Bronchial epithelial cell (primary cell): ENCODE measurements around the gene CYB561D2. TPM values are rescaled to one million over a fixed set of nuclear protein-coding genes. Genes with fewer than 3 reads are reported as not detected.

Experiments used
- DNase-seq: peaks from one replicate; pipeline ENCODE4 v3.0.0-alpha.2; 2010; ENCODE audit warnings: low read depth
- FAIRE-seq: peaks from 2 replicates; lab custom pipeline; 2011; peaks lifted over from hg19 to GRCh38; lab: Jason Lieb, UNC
- H3K27me3 ChIP-seq: 2 replicates; pipeline ENCODE4 v1.5.1; 2011; ENCODE audit warnings: low read length; ENCODE audit not compliant: control insufficient read depth, insufficient read depth
- H3K36me3 ChIP-seq: 2 replicates; pipeline ENCODE4 v1.5.1; 2011; ENCODE audit warnings: low read length; ENCODE audit not compliant: control insufficient read depth, insufficient read depth
- H3K4me3 ChIP-seq: 2 replicates; pipeline ENCODE4 v1.5.1; 2011; ENCODE audit warnings: mild to moderate bottlenecking, low read depth, low read length, control low read depth
- total RNA-seq: library from RNA; depleted of rRNA; stranded (reverse); fragments of >200 nt; gene quantifications from 2 replicates; pipeline ENCODE4 v1.2.1, GENCODE V29; 2014
- TF ChIP-seq, protein P1 (sequence below): IDR thresholded peaks from 2 replicates; pipeline ENCODE4 v1.5.1; 2011; ENCODE audit warnings: mild to moderate bottlenecking, moderate library complexity, low read length, control low read depth, inconsistent platforms; ENCODE audit not compliant: insufficient read depth, severe bottlenecking

Gene CYB561D2
- total RNA-seq, 1 donor from 2014 or later: 22.1 TPM

DNA sequence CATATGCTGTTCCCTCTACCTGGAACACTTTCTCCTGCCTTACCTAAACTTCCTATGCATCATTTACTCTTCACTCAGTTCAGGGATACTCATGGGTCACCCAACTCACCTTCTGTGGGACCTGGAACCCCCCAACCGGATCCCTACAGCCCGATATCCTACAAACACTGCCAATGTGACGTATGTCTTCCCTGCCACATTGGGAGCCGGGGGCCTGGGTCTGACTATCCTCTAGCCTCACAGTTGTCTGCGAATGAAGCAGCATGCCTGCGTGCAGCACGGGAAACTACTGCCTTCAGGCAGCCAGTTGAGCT lies 492 bp upstream of the CYB561D2 start:
- peak overlapping the region; percentile 67 for H3K4me3 ChIP-seq
- DNase-seq: no peak
- no peaks in the 10 kb centered on the region for H3K27me3 ChIP-seq
- FAIRE-seq: no peak
- TF ChIP-seq, protein P1, sequence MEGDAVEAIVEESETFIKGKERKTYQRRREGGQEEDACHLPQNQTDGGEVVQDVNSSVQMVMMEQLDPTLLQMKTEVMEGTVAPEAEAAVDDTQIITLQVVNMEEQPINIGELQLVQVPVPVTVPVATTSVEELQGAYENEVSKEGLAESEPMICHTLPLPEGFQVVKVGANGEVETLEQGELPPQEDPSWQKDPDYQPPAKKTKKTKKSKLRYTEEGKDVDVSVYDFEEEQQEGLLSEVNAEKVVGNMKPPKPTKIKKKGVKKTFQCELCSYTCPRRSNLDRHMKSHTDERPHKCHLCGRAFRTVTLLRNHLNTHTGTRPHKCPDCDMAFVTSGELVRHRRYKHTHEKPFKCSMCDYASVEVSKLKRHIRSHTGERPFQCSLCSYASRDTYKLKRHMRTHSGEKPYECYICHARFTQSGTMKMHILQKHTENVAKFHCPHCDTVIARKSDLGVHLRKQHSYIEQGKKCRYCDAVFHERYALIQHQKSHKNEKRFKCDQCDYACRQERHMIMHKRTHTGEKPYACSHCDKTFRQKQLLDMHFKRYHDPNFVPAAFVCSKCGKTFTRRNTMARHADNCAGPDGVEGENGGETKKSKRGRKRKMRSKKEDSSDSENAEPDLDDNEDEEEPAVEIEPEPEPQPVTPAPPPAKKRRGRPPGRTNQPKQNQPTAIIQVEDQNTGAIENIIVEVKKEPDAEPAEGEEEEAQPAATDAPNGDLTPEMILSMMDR: no peak
- peaks cover 29% of the 10 kb centered on the region for H3K36me3 ChIP-seq

DNA sequence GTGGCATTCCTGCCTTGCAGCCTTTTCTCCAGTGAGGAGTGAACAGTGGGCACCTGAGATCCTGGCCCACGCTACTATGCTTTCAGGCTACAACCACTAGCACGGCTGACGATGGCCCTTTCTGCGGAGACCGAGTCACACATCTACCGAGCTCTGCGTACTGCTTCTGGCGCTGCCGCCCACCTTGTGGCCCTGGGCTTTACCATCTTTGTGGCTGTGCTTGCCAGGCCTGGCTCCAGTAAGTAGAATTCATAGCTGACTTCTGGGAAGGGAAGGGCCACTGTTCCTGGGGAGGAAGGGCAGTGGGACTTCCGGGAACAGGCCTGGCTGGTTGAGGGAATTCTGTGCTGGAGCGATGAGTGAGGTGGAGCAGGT lies 648 bp downstream of the CYB561D2 start:
- H3K4me3 ChIP-seq: peak overlapping the region; percentile 67
- FAIRE-seq (no peak), DNase-seq (no peak)
- H3K27me3 ChIP-seq: no peaks in the 10 kb centered on the region
- H3K36me3 ChIP-seq: peaks cover 35% of the 10 kb centered on the region
- TF ChIP-seq, protein P1: no peak

DNA sequence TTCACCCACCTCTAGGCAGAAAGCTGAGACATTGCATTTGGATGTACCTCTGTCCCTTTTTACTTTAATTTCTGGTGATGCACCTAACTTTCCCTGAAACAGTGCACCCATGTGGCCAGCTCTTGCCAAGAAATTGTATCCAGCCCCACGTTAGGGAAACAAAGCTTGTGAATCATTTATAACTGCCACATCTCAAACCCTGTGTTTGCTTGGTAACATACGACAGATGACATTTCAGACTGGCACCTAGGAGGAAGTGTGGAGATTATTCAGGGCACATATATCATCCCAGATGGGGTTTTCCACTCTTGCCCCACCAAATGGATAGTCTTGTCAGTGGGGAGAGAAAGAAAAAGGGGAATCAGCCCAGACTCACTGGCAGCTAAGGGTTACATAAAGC lies 2.1 kb downstream of the CYB561D2 start:
- DNase-seq (peak; percentile 38), FAIRE-seq (no peak)
- TF ChIP-seq, protein P1: peak; percentile 35
- H3K27me3 ChIP-seq: no peaks in the 10 kb centered on the region
- peaks cover 36% of the 10 kb centered on the region for H3K36me3 ChIP-seq
- H3K4me3 ChIP-seq: no peak overlapping the region

DNA sequence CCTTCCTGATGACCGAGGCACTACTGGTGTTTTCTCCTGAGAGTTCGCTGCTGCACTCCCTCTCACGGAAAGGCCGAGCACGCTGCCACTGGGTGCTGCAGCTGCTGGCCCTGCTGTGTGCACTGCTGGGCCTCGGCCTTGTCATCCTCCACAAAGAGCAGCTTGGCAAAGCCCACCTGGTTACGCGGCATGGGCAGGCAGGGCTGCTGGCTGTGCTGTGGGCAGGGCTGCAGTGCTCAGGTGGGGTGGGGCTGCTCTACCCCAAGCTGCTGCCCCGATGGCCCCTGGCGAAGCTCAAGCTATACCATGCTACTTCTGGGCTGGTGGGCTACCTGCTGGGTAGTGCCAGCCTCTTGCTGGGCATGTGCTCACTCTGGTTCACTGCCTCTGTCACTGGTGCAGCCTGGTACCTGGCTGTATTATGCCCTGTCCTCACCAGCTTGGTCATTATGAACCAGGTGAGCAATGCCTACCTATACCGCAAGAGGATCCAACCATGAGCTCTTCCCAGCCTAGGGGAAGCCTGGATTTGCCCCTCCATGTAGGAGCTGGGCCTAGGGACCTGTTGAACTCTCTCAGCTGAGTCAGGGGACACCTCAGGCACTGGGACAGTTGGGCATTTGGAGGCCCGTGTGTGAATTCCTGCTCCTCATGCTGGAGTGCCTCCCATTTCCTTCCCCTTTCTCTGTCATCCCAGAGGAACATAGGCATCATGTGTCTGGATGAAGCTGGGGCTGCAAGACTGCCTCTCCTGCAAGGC lies 2.8 kb downstream of the CYB561D2 start:
- no peak for FAIRE-seq
- TF ChIP-seq, protein P1: no peak
- Histone ChIP-seq H3K4me3 (no peak overlapping the region), H3K27me3 (no peaks in the 10 kb centered on the region), H3K36me3 (peaks cover 30% of the 10 kb centered on the region)
- no peak for DNase-seq

DNA sequence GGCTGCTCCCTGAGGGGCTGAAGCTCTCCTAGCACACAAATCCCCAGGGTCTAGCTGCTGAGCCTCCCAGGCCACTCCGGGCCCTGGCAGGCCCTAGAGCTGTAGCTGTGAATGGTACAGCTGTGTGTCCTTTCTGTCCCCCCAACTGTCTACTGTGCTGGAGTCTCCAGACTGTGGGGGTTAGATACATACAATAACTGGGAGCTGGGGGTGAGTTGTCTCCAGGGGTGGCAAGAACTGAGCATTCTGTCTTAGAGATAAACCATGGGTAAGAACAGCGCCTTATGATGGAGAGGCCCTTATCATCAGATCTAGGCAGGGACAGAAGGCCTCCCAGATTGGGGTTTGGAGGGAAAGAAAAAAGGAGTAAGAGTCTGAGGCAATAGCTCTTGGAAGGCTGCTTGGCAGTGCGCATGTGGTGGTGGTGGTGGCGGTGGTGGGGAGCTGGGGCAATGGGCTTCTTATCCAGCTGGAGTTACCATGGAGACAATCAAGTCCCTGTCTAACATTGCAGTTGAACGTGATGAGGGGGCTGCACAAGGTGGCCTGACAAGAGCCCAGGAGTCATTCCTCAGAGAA lies 3.6 kb downstream of the CYB561D2 start:
- TF ChIP-seq, protein P1: no peak
- no peak for DNase-seq
- Histone ChIP-seq H3K4me3 (no peak overlapping the region), H3K27me3 (no peaks in the 10 kb centered on the region), H3K36me3 (peaks cover 27% of the 10 kb centered on the region)
- FAIRE-seq: no peak
